ENCODE data around the gene ZSCAN31.

DNA sequence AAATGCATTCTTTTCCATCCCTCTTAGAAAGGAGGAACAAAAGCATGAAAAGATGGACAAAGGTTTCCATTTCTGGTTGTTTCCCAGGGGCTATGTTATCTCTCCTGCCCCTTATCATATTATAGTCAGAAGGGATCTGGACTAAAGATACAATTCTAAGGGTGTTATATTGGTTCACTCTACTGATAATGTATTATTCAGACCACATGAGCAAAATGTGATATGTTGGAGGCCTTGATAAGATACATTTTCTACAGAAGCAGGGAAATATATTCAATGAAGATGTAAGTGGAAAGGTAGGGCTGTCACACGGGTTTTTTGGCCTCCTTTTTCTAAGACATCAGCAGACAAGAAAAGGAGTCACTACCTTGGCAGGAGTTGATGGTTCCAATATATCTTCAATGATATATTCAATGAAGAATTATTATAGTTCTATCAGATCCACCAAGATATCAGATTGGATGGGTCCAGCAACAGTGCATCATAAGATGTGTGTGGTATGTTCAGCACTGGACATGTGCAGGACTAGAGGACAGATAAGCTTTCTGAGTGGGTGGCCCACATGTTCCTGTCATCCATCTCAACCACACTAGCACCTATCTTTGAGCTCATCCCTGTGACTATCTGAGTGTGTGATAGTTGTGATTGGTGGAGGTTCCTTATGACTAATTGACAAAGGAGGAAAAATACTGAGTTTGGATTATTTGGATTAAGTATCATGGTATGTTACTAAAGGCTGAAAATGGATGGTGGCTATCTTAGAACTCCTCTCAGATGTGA is 8.1 kb upstream of the ZSCAN31 start:
- no peak for TF ChIP-seq EP300 (IDR thresholded peaks at IDR 0.05)
- TF ChIP-seq, protein P1, sequence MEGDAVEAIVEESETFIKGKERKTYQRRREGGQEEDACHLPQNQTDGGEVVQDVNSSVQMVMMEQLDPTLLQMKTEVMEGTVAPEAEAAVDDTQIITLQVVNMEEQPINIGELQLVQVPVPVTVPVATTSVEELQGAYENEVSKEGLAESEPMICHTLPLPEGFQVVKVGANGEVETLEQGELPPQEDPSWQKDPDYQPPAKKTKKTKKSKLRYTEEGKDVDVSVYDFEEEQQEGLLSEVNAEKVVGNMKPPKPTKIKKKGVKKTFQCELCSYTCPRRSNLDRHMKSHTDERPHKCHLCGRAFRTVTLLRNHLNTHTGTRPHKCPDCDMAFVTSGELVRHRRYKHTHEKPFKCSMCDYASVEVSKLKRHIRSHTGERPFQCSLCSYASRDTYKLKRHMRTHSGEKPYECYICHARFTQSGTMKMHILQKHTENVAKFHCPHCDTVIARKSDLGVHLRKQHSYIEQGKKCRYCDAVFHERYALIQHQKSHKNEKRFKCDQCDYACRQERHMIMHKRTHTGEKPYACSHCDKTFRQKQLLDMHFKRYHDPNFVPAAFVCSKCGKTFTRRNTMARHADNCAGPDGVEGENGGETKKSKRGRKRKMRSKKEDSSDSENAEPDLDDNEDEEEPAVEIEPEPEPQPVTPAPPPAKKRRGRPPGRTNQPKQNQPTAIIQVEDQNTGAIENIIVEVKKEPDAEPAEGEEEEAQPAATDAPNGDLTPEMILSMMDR (IDR thresholded peaks at IDR 0.05): no peak
- TF ChIP-seq POLR2A (IDR thresholded peaks at IDR 0.05): no peak
- TF ChIP-seq POLR2AphosphoS5 (IDR thresholded peaks at IDR 0.05): no peak
